HCT116 (cell line): ENCODE data around the gene ELP5. TPM values are rescaled to one million over a fixed set of nuclear protein-coding genes. Genes with fewer than 3 reads are reported as not detected.

Experiments used
- ATAC-seq: fragments of 200-7000 bp; cut with Tn5 transposase; 2 replicates; pipeline ENCODE4 v1.9.1; 2020; ENCODE audit warnings: mild to moderate bottlenecking, moderate library complexity
- BruUV-seq: library from RNA; stranded (reverse); fragments of 400-500 nt; replicated peaks from 2 replicates; lab custom pipeline; 2021; lab: Mats Ljungman, UMichigan
- CTCF ChIA-PET: fragments of 300-600 bp; sonication (Branson Sonifier 250); formaldehyde crosslinking; loops from one replicate; lab custom pipeline; 2021; ENCODE audit warnings: antibody characterized with exemption; lab: Charles Lee
- POLR2A ChIA-PET: fragments of 300-600, 350-600 bp; sonication (Branson Sonifier 250); formaldehyde crosslinking; loops from one replicate; lab custom pipeline; 2021; ENCODE audit warnings: antibody characterized with exemption; lab: Charles Lee
- RAD21 ChIA-PET, 2 experiments: fragments of 300-600 bp; sonication (Branson Sonifier 250); formaldehyde crosslinking; loops; one replicate each; lab custom pipeline; 2023; ENCODE audit warnings: low total read pairs in 2 of 2; ENCODE audit not compliant: uncharacterized antibody in 2 of 2, unreplicated experiment in 2 of 2, low non-redundant PET in 1 of 2; lab: Charles Lee
- DNase-seq: peaks from one replicate; pipeline ENCODE4 v3.0.0-alpha.2; 2010; ENCODE audit warnings: low read depth, low spot score
- H2AFZ ChIP-seq: fragments of 200-600 bp; shearing (Covaris generic), sonication (generic); 2 replicates; pipeline ENCODE4 v1.6.1; 2017; ENCODE audit warnings: low read depth, mixed run types, mixed read lengths, antibody characterized with exemption, low read length; ENCODE audit not compliant: poor library complexity, severe bottlenecking
- H3K27ac ChIP-seq: 2 replicates; pipeline ENCODE4 v1.5.1; 2012; ENCODE audit warnings: low read depth, low read length
- H3K27me3 ChIP-seq: fragments of 200-600 bp; sonication (generic); 2 replicates; pipeline ENCODE4 v1.6.1; 2016; ENCODE audit warnings: mixed run types, low read length, mixed read lengths; ENCODE audit not compliant: insufficient read depth
- H3K36me3 ChIP-seq, 2 experiments: fragments of 200-500 bp in 1 of 2; fragments of 200-600 bp in 1 of 2; sonication (Bioruptor generic) in 1 of 2; sonication (generic) in 1 of 2; 2 replicates each; pipeline versions ENCODE4 v1.5.1 to v1.6.1; 2014 to 2016; ENCODE audit warnings: low read length in 2 of 2, inconsistent platforms in 1 of 2, mixed read lengths in 1 of 2, mixed run types in 1 of 2; ENCODE audit not compliant: insufficient read depth in 2 of 2, control insufficient read depth in 1 of 2
- H3K4me1 ChIP-seq, 2 experiments: fragments of 200-600 bp in 1 of 2; sonication (generic) in 1 of 2; 2 replicates each; pipeline versions ENCODE4 v1.5.1 to v1.6.1; 2012 to 2017; ENCODE audit warnings: low read length in 2 of 2, inconsistent platforms in 1 of 2, mild to moderate bottlenecking in 1 of 2, mixed read lengths in 1 of 2, mixed run types in 1 of 2, moderate library complexity in 1 of 2; ENCODE audit not compliant: insufficient read depth in 2 of 2, control insufficient read depth in 1 of 2
- H3K4me2 ChIP-seq: fragments of 200-600 bp; sonication (generic); 2 replicates; pipeline ENCODE4 v1.6.1; 2017; ENCODE audit warnings: mixed run types, low read length, mixed read lengths
- H3K4me3 ChIP-seq, 2 experiments: fragments of 200-600 bp in 1 of 2; sonication (generic) in 1 of 2; replicated peaks in 1 of 2; 2 replicates each; pipeline ENCODE4 v1.5.1; 2011 to 2016; ENCODE audit warnings: low read length in 2 of 2, control low read depth in 1 of 2, low read depth in 1 of 2, mild to moderate bottlenecking in 1 of 2, mixed read lengths in 1 of 2, mixed run types in 1 of 2
- H3K79me2 ChIP-seq: fragments of 200-600 bp; sonication (generic); 2 replicates; pipeline ENCODE4 v1.6.1; 2017; ENCODE audit warnings: mild to moderate bottlenecking, mixed run types, low read length, moderate library complexity, mixed read lengths; ENCODE audit not compliant: insufficient read depth
- H3K9ac ChIP-seq: fragments of 200-600 bp; sonication (generic); 2 replicates; pipeline ENCODE4 v1.6.1; 2016; ENCODE audit warnings: low read length, mixed read lengths
- H3K9me2 ChIP-seq: fragments of 200-600 bp; sonication (generic), shearing (Covaris generic); 2 replicates; pipeline ENCODE4 v1.6.1; 2017; ENCODE audit warnings: mixed run types, mild to moderate bottlenecking, moderate library complexity; ENCODE audit not compliant: insufficient read depth
- H3K9me3 ChIP-seq, 2 experiments: fragments of 200-500 bp in 1 of 2; fragments of 200-600 bp in 1 of 2; sonication (Bioruptor generic) in 1 of 2; sonication (generic) in 1 of 2; 2 replicates each; pipeline ENCODE4 v1.6.1; 2014 to 2017; ENCODE audit warnings: low read length in 2 of 2, mixed read lengths in 2 of 2, inconsistent platforms in 1 of 2, low read depth in 1 of 2, mild to moderate bottlenecking in 1 of 2, mixed run types in 1 of 2, moderate library complexity in 1 of 2; ENCODE audit not compliant: control insufficient read depth in 1 of 2, insufficient read depth in 1 of 2
- H4K20me1 ChIP-seq: fragments of 200-600 bp; sonication (generic), shearing (Covaris generic); 2 replicates; pipeline ENCODE4 v1.6.1; 2017; ENCODE audit warnings: mixed run types, mild to moderate bottlenecking, moderate library complexity; ENCODE audit not compliant: insufficient read depth
- EGR1 ChIP-seq: IDR thresholded peaks from 2 replicates; pipeline ENCODE4 v1.6.1; 2012; ENCODE audit warnings: low read depth
- POLR2AphosphoS5 ChIP-seq: IDR thresholded peaks from 2 replicates; pipeline ENCODE4 v1.6.1; 2011; ENCODE audit warnings: mild to moderate bottlenecking, low read depth, low read length, moderate library complexity
- TCF7L2 ChIP-seq: IDR thresholded peaks from 2 replicates; pipeline ENCODE4 v1.7.0; 2011; ENCODE audit warnings: borderline replicate concordance, inconsistent platforms; ENCODE audit not compliant: insufficient read depth, insufficient read length; ENCODE audit errors: extremely low read depth
- YY1 ChIP-seq: IDR thresholded peaks from 2 replicates; pipeline ENCODE4 v1.6.1; 2011; ENCODE audit warnings: low read length, low read depth, moderate library complexity, mild to moderate bottlenecking; ENCODE audit not compliant: insufficient replicate concordance; ENCODE audit errors: extremely low read depth
- intact Hi-C: fragments of 100-400 bp; cut with micrococcal nuclease; formaldehyde crosslinking; loops from 2 replicates; pipeline ENCODE4 v1.10.0; 2022
- total RNA-seq: library from RNA; stranded (reverse); gene quantifications from one replicate; pipeline ENCODE4 v1.2.1, GENCODE V29; 2021; ENCODE audit not compliant: unreplicated experiment

Gene ELP5
- total RNA-seq, 1 experiment from 2014 or later = 81.7 TPM

DNA sequence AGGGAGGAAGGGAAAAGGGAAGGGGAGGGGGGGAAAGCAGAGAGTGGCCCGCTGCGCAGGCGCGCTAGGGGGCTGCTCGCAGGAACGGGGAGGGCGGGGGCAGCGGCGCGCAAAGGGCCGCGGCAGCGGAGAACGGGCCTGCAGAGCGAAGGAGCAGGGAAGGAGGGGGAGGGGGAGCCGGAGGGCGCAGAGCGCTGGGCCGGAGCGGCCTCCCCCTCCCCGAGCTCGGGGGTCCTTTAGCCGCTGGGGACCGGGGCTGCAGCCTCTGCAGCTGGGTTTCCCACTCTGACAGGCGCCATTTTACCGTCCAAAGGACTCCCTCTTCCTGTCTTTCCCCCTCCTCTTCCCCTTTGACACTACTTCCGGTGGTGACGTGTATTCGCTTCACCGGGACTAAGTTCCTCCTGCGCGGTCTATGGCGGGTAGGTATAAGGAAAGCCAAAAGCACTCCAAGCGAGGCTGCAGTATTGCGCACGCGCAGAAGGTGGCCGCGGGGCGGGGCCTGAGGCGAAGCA is 297 bp upstream of the ELP5 start, which contains the start of gene CTDNEP1 (continued):
- TF ChIP-seq YY1 = peak; percentile 94
- TF ChIP-seq TCF7L2 = no peak

- Histone ChIP-seq H4K20me1 (no peaks in the 10 kb centered on the region), H3K9me3 (no peaks in the 10 kb centered on the region), H3K27me3 (no peaks in the 10 kb centered on the region), H3K9me2 (no peaks in the 10 kb centered on the region), H3K27ac (peak overlapping the region; percentile 84), H3K9ac (peak overlapping the region; percentile 99), H3K4me1 (peaks cover 13 to 25% of the 10 kb centered on the region in 2 experiments), H3K4me2 (peak overlapping the region; percentile 89), H3K4me3 (peak overlapping the region; percentile 82 to 99), H3K36me3 (peaks cover 9 to 11% of the 10 kb centered on the region in 2 experiments; a peak in 2 of 4 replicates), H2AFZ (no peak overlapping the region), H3K79me2 (peaks cover 75% of the 10 kb centered on the region)
- no peak for DNase-seq
- no peak for TF ChIP-seq TCF7L2
- RAD21 ChIA-PET = no interaction called here
- CTCF ChIA-PET = no interaction called here
- POLR2A ChIA-PET = no interaction called here
- no TSS peak for BruUV-seq
- no peak for ATAC-seq
- intact Hi-C loops = loop anchor here (5.0 kb wide), 1 partner anchor 54 kb away; the partner anchor contains the start of gene EIF5A
Observed at GRCh38 chr17:7253082-7253481, 1.1 kb downstream of the ELP5 start.

DNA sequence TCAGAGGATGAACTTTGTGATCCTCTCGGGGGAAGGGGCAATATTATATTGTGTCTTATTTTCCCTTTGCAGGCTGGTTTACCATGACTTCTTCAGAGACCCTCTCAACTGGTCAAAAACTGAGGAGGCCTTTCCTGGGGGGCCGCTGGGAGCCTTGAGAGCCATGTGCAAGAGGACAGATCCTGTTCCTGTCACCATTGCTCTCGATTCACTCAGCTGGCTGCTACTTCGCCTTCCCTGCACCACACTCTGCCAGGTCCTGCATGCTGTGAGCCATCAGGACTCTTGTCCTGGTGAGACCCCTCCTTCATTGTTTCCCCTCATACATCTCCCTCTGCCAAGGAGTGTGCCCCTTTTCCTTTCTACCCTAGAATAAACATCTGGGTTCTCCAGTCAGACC is 2.5 kb downstream of the ELP5 start:
- no TSS peak for BruUV-seq
- Histone ChIP-seq H3K4me1 (peaks cover 19 to 28% of the 10 kb centered on the region in 2 experiments), H3K9me3 (no peaks in the 10 kb centered on the region), H3K4me3 (no peak overlapping the region), H4K20me1 (no peaks in the 10 kb centered on the region; the same call in 1 of the 2 replicates), H2AFZ (no peak overlapping the region), H3K79me2 (peaks cover 74% of the 10 kb centered on the region), H3K4me2 (no peak overlapping the region), H3K9me2 (no peaks in the 10 kb centered on the region), H3K27me3 (no peaks in the 10 kb centered on the region), H3K36me3 (peaks cover 13 to 23% of the 10 kb centered on the region in 2 experiments), H3K9ac (no peak overlapping the region), H3K27ac (no peak overlapping the region)
- RAD21 ChIA-PET = no interaction called here
- POLR2A ChIA-PET = interaction anchor here (0.7 to 1.4 kb wide), 4 partner anchors 9 to 48 kb away, joined by 3 to 5 read pairs (median 4); partner anchors contain the start of gene GABARAP
- intact Hi-C loops = loop anchor here (5.0 kb wide), 1 partner anchor 53 kb away; the partner anchor contains the start of gene EIF5A
- TF ChIP-seq EGR1 = no peak
- peak; percentile 34; the same call in 1 of the 2 replicates for TF ChIP-seq POLR2AphosphoS5
- ATAC-seq (no peak), DNase-seq (no peak)
- CTCF ChIA-PET = no interaction called here
